Mesenteric fat pad (tissue), 1 donor: ENCODE measurements around the gene HADHA. TPM values are rescaled to one million over a fixed set of nuclear protein-coding genes. Genes with fewer than 3 reads are reported as not detected.

Source experiments
- DNase-seq: peaks from one replicate; pipeline ENCODE4 v3.0.0-alpha.2; 2020; ENCODE audit warnings: low spot score
- total RNA-seq: library from RNA; stranded (reverse); fragmentation: NEBNext Ultra II Directional; extraction: Animal tissue kit (Norgen Biotek cat#: 25700); gene quantifications from one replicate; pipeline ENCODE4 v1.2.1, GENCODE V29; 2021
- donor health status: DM: yes; HTN: yes; CAD: no.

Gene HADHA
- total RNA-seq, 1 donor from 2014 or later, result 220 TPM

- no peak for DNase-seq
These were observed 95.9 kb downstream of the HADHA start for GRCh38 chr2:26148501-26148900.

- no peak for DNase-seq
These were observed 99.3 kb downstream of the HADHA start for GRCh38 chr2:26144953-26145680.

- DNase-seq, result no peak
These were observed 100.4 kb downstream of the HADHA start for GRCh38 chr2:26144031-26144430.

GRCh38 chr2:26141145-26141769 lies 103.2 kb downstream of the HADHA start:
- DNase-seq, result no peak

Other genes starting within 250 kb of the HADHA start
- gene RAB10, start 210.5 kb downstream of the HADHA start, total RNA-seq, result 118 TPM
- gene GAREM2, start 71.5 kb downstream of the HADHA start, total RNA-seq, result 6.8 TPM
- gene HADHB, start 307 bp upstream of the HADHA start, total RNA-seq, result 224 TPM
- 18.7 TPM for gene SELENOI, start 101.5 kb upstream of the HADHA start, total RNA-seq
- gene ADGRF3, start 102.2 kb upstream of the HADHA start, total RNA-seq, result 0.19 TPM
- not detected for gene DRC1, start 157.3 kb upstream of the HADHA start, total RNA-seq
- 0.26 TPM for gene OTOF, start 233.5 kb upstream of the HADHA start, total RNA-seq